Measurements from ENCODE around the gene LDHA. TPM values are rescaled to one million over a fixed set of nuclear protein-coding genes. Genes with fewer than 3 reads are reported as not detected.

The LDHA gene
- total and polyA plus RNA-seq, 2 of the 13 experiments (the other 11 are each of a cell fraction or from before 2014, with no cell fraction given): 805 to 1,547 TPM

GRCh38 chr11:18395735-18396504, 1.6 kb downstream of the LDHA start (continued):
- TF ChIP-seq GTF2F1 (IDR thresholded peaks at IDR 0.05; ENCODE audit: low read length): 0 out of 2 replicates have a peak, but pooled peaks have one; percentile 26
- 0 out of 2 replicates have a peak, but pooled peaks have one; percentile 47 for TF ChIP-seq ZNF564 (CRISPR knock-in tag; IDR thresholded peaks at IDR 0.05)
- TF ChIP-seq HMG20B (CRISPR knock-in tag; conservative IDR thresholded peaks at IDR 0.05): no peak
- no peak for TF ChIP-seq SP1 (IDR thresholded peaks at IDR 0.05)
- peak; percentile 54 for TF ChIP-seq SP1 (CRISPR knock-in tag; IDR thresholded peaks at IDR 0.05)
- no peak for TF ChIP-seq RELA (CRISPR knock-in tag; IDR thresholded peaks at IDR 0.05)
- TF ChIP-seq DR1 (CRISPR knock-in tag; IDR thresholded peaks at IDR 0.05): 0 out of 2 replicates have a peak, but pooled peaks have one; percentile 45
- TF ChIP-seq ZNF605 (CRISPR knock-in tag; IDR thresholded peaks at IDR 0.05): peak; percentile 78
- TF ChIP-seq ZNF616 (CRISPR knock-in tag; IDR thresholded peaks at IDR 0.05; ENCODE audit: low read depth): no peak
- peak; percentile 66; the same call in 1 of the 2 replicates for TF ChIP-seq NR0B2 (CRISPR knock-in tag; IDR thresholded peaks at IDR 0.05)
- peak; percentile 64; the same call in 1 of the 2 replicates for TF ChIP-seq ZNF784 (CRISPR knock-in tag; IDR thresholded peaks at IDR 0.05; ENCODE audit: borderline replicate concordance)
- peak; percentile 34; the same call in 1 of the 2 replicates for TF ChIP-seq ZNF777 (CRISPR knock-in tag; IDR thresholded peaks at IDR 0.05)
- TF ChIP-seq POGZ (CRISPR knock-in tag; IDR thresholded peaks at IDR 0.05): peak; percentile 58
- TF ChIP-seq ZNF615 (CRISPR knock-in tag; IDR thresholded peaks at IDR 0.05; ENCODE audit: borderline replicate concordance): 0 out of 2 replicates have a peak, but pooled peaks have one; percentile 11
- TF ChIP-seq EHMT2 (IDR thresholded peaks at IDR 0.05; ENCODE audit: borderline replicate concordance, low read depth, low read length): no peak
- peak; percentile 82; the same call in 1 of the 2 replicates for TF ChIP-seq ZNF251 (CRISPR knock-in tag; IDR thresholded peaks at IDR 0.05)
- peak; percentile 58; the same call in 1 of the 2 replicates for TF ChIP-seq THAP11 (CRISPR knock-in tag; IDR thresholded peaks at IDR 0.05)
- TF ChIP-seq ZNF510 (CRISPR knock-in tag; IDR thresholded peaks at IDR 0.05; ENCODE audit: low read depth): peak; percentile 93
- TF ChIP-seq HIVEP1 (CRISPR knock-in tag; IDR thresholded peaks at IDR 0.05): peak; percentile 71; the same call in 1 of the 2 replicates
- no peak for TF ChIP-seq KDM6A (CRISPR knock-in tag; IDR thresholded peaks at IDR 0.05; ENCODE audit: low read depth)
- TF ChIP-seq TEF (CRISPR knock-in tag; IDR thresholded peaks at IDR 0.05): 0 out of 2 replicates have a peak, but pooled peaks have one; percentile 37
- TF ChIP-seq GFI1 (CRISPR knock-in tag; IDR thresholded peaks at IDR 0.05; ENCODE audit: borderline replicate concordance): peak; percentile 66; the same call in 1 of the 2 replicates
- TF ChIP-seq ZSCAN12 (CRISPR knock-in tag; IDR thresholded peaks at IDR 0.05): peak; percentile 63; the same call in 1 of the 2 replicates
- peak; percentile 81; the same call in 1 of the 2 replicates for TF ChIP-seq ZNF430 (CRISPR knock-in tag; IDR thresholded peaks at IDR 0.05)
- peak; percentile 48; the same call in 1 of the 2 replicates for TF ChIP-seq ERF (CRISPR knock-in tag; IDR thresholded peaks at IDR 0.05)
- 0 out of 2 replicates have a peak, but pooled peaks have one; percentile 46 for TF ChIP-seq ZNF746 (CRISPR knock-in tag; IDR thresholded peaks at IDR 0.05)
- peak in 1 of 2 experiments; percentile 4; a peak in 1 of 4 replicates for TF ChIP-seq ATF4 (CRISPR knock-in tag; IDR thresholded peaks at IDR 0.05)
